Activated CD4-positive, alpha-beta T cell treated with anti-CD3 and anti-CD28 coated beads, Interleukin-2, amount 10 ng/mL, durations not matched to agents 24 days and 14 days (primary cell): ENCODE results near the gene GPR148. TPM values are rescaled to one million over a fixed set of nuclear protein-coding genes. Genes with fewer than 3 reads are reported as not detected.

Experiments used
- DNase-seq: peaks from one replicate; pipeline ENCODE4 v3.0.0; 2022
- H3K27ac Mint-ChIP-seq: one replicate; pipeline ENCODE4 v1.8.0; 2022; ENCODE audit warnings: mild to moderate bottlenecking, mixed read lengths
- H3K27me3 Mint-ChIP-seq: one replicate; pipeline ENCODE4 v1.8.0; 2022; ENCODE audit warnings: mixed read lengths
- H3K36me3 Mint-ChIP-seq: one replicate; pipeline ENCODE4 v1.8.0; 2022; ENCODE audit warnings: low read depth, mild to moderate bottlenecking, mixed read lengths
- H3K4me1 Mint-ChIP-seq: one replicate; pipeline ENCODE4 v1.8.0; 2021; ENCODE audit warnings: mixed read lengths
- H3K4me3 Mint-ChIP-seq: one replicate; pipeline ENCODE4 v1.8.0; 2022; ENCODE audit warnings: mild to moderate bottlenecking, moderate library complexity, mixed read lengths
- H3K9me3 Mint-ChIP-seq: one replicate; pipeline ENCODE4 v1.8.0; 2021; ENCODE audit warnings: mixed read lengths
- intact Hi-C: fragments of 100-400 bp; cut with micrococcal nuclease; formaldehyde crosslinking; loops from one replicate; pipeline ENCODE4 v1.15.1; 2023
- total RNA-seq: library from RNA; stranded (reverse); gene quantifications from 2 replicates; pipeline ENCODE4 v1.2.3, GENCODE V29; 2022

Gene GPR148
- total RNA-seq, 1 donor from 2014 or later, result not detected

- intact Hi-C loops, result no loop called here
- H3K4me1 Mint-ChIP-seq, result no peaks in the 10 kb centered on the region
- DNase-seq, result no peak
- no peaks in the 10 kb centered on the region for H3K27me3 Mint-ChIP-seq
- H3K36me3 Mint-ChIP-seq, result no peaks in the 10 kb centered on the region
- no peaks in the 10 kb centered on the region for H3K9me3 Mint-ChIP-seq
- H3K4me3 Mint-ChIP-seq, result no peak overlapping the region
- no peak overlapping the region for H3K27ac Mint-ChIP-seq
Measured at GRCh38 chr2:130769343-130769907, 40.6 kb downstream of the GPR148 start.

GRCh38 chr2:130776550-130776949, 47.7 kb downstream of the GPR148 start:
- no peaks in the 10 kb centered on the region for H3K4me1 Mint-ChIP-seq
- no peaks in the 10 kb centered on the region for H3K36me3 Mint-ChIP-seq
- intact Hi-C loops, result no loop called here
- peaks cover 10% of the 10 kb centered on the region for H3K27me3 Mint-ChIP-seq
- H3K27ac Mint-ChIP-seq, result no peak overlapping the region
- DNase-seq, result no peak
- no peaks in the 10 kb centered on the region for H3K9me3 Mint-ChIP-seq
- H3K4me3 Mint-ChIP-seq, result no peak overlapping the region

GRCh38 chr2:130778781-130779180, 49.9 kb downstream of the GPR148 start:
- no peaks in the 10 kb centered on the region for H3K4me1 Mint-ChIP-seq
- H3K36me3 Mint-ChIP-seq, result no peaks in the 10 kb centered on the region
- peaks cover 11% of the 10 kb centered on the region for H3K27me3 Mint-ChIP-seq
- no peak overlapping the region for H3K4me3 Mint-ChIP-seq
- no peak for DNase-seq
- intact Hi-C loops, result no loop called here
- H3K27ac Mint-ChIP-seq, result no peak overlapping the region
- H3K9me3 Mint-ChIP-seq, result no peaks in the 10 kb centered on the region

Other genes starting within 250 kb of the GPR148 start
- gene POTEI, start 219.7 kb upstream of the GPR148 start, total RNA-seq, result not detected in 2 replicates
- gene CFC1B, start 207.8 kb upstream of the GPR148 start, total RNA-seq, result not detected in 2 replicates
- not detected in 2 replicates for gene CFC1, start 129.5 kb upstream of the GPR148 start, total RNA-seq
- gene POTEJ, start 117.6 kb upstream of the GPR148 start, total RNA-seq, result not detected in 2 replicates
- gene AMER3, start 26.5 kb downstream of the GPR148 start, total RNA-seq, result not detected in 2 replicates
- gene ARHGEF4, start 107.8 kb downstream of the GPR148 start, total RNA-seq, result 0.07 and 0.31 TPM in 2 replicates